SU-DHL-6 (cell line): Measurements from ENCODE around the gene STEAP3.

Source experiments
- H2AFZ ChIP-seq: fragments of 200-600 bp; sonication (generic); 2 replicates; pipeline ENCODE4 v1.6.1; 2014; ENCODE audit warnings: low read depth, mild to moderate bottlenecking, moderate library complexity, mixed read lengths, antibody characterized with exemption, low read length; ENCODE audit not compliant: severe bottlenecking
- H3F3A ChIP-seq: fragments of 200-600 bp; shearing (Covaris generic); 2 replicates; pipeline ENCODE4 v1.6.0; 2016; ENCODE audit warnings: antibody characterized with exemption, mild to moderate bottlenecking; ENCODE audit not compliant: insufficient read depth
- H3K27ac ChIP-seq: fragments of 200-600 bp; sonication (generic); 2 replicates; pipeline ENCODE4 v1.5.1; 2016; ENCODE audit warnings: low read depth, mild to moderate bottlenecking, low read length, moderate library complexity, mixed read lengths
- H3K27me3 ChIP-seq: fragments of 200-600 bp; sonication (generic), shearing (Covaris generic); 2 replicates; pipeline ENCODE4 v1.6.0; 2014; ENCODE audit warnings: mild to moderate bottlenecking, low read length
- H3K36me3 ChIP-seq: fragments of 200-600 bp; sonication (generic); 2 replicates; pipeline ENCODE4 v1.6.1; 2014; ENCODE audit warnings: mild to moderate bottlenecking, low read length, mixed read lengths
- H3K4me2 ChIP-seq: fragments of 300-600, 200-600 bp; shearing (Covaris generic), sonication (generic); 2 replicates; pipeline ENCODE4 v1.6.0; 2014; ENCODE audit warnings: low read length, low read depth, mild to moderate bottlenecking; ENCODE audit not compliant: poor library complexity, severe bottlenecking
- H3K4me3 ChIP-seq: fragments of 200-600 bp; sonication (generic); 2 replicates; pipeline ENCODE4 v1.5.1; 2014; ENCODE audit warnings: antibody characterized with exemption, low read length, mild to moderate bottlenecking, mixed read lengths; ENCODE audit not compliant: insufficient read depth, poor library complexity, severe bottlenecking
- H3K79me2 ChIP-seq: fragments of 200-600 bp; sonication (generic); 2 replicates; pipeline ENCODE4 v1.6.1; 2014; ENCODE audit warnings: mild to moderate bottlenecking, low read length, moderate library complexity; ENCODE audit not compliant: insufficient read depth
- H3K9ac ChIP-seq: fragments of 200-600 bp; sonication (generic); 2 replicates; pipeline ENCODE4 v1.7.0; 2014; ENCODE audit warnings: mild to moderate bottlenecking, low read length
- H3K9me2 ChIP-seq: fragments of 200-600 bp; sonication (generic); replicated peaks from 2 replicates; pipeline ENCODE4 v1.6.1; 2014; ENCODE audit warnings: low read length; ENCODE audit not compliant: insufficient read depth
- H3K9me3 ChIP-seq: fragments of 200-600 bp; sonication (generic); 2 replicates; pipeline ENCODE4 v1.6.1; 2014; ENCODE audit warnings: low read length, mixed read lengths; ENCODE audit not compliant: insufficient read depth
- H4K20me1 ChIP-seq: fragments of 200-600 bp; sonication (generic); 2 replicates; pipeline ENCODE4 v1.6.1; 2014; ENCODE audit warnings: low read depth, mild to moderate bottlenecking, antibody characterized with exemption, low read length, moderate library complexity, mixed read lengths
- EZH2phosphoT487 ChIP-seq: fragments of 200-600 bp; sonication (generic), shearing (Covaris generic); conservative IDR thresholded peaks from 2 replicates; pipeline ENCODE4 v1.6.1; 2018; ENCODE audit warnings: mild to moderate bottlenecking, antibody characterized with exemption, low read length, moderate library complexity, mixed read lengths
- TF ChIP-seq, protein P1 (sequence below): fragments of 200-600 bp; sonication (generic); IDR thresholded peaks from one replicate; pipeline ENCODE4 v1.5.1; 2017; ENCODE audit warnings: antibody characterized with exemption, mild to moderate bottlenecking, low read length, moderate library complexity; ENCODE audit not compliant: insufficient read depth, poor library complexity, severe bottlenecking

The STEAP3 gene

DNA sequence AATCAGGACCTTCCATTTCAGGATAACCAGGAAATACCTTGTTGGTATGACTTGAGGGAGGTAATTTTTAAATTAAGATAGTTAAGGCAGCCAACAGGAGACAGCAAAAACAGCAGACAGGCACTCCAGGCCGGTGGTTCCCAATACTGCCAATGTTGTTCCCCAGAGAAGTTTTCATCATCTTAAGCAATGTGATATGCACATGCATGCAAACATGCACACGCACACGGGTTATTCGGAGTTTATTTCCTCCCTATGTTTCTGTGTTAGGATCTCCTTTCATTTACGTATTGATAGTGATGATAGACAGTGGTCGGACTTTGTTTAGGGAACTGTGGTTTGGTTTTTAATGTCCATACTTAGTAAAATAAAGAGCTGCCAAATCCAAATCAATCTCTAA is 55.3 kb downstream of the STEAP3 start:
- H3K9me3 ChIP-seq, result no peaks in the 10 kb centered on the region
- no peak overlapping the region for H2AFZ ChIP-seq
- H3K9me2 ChIP-seq, result no peaks in the 10 kb centered on the region
- no peak overlapping the region for H3K4me2 ChIP-seq
- no peaks in the 10 kb centered on the region for H3F3A ChIP-seq
- TF ChIP-seq, protein P1, sequence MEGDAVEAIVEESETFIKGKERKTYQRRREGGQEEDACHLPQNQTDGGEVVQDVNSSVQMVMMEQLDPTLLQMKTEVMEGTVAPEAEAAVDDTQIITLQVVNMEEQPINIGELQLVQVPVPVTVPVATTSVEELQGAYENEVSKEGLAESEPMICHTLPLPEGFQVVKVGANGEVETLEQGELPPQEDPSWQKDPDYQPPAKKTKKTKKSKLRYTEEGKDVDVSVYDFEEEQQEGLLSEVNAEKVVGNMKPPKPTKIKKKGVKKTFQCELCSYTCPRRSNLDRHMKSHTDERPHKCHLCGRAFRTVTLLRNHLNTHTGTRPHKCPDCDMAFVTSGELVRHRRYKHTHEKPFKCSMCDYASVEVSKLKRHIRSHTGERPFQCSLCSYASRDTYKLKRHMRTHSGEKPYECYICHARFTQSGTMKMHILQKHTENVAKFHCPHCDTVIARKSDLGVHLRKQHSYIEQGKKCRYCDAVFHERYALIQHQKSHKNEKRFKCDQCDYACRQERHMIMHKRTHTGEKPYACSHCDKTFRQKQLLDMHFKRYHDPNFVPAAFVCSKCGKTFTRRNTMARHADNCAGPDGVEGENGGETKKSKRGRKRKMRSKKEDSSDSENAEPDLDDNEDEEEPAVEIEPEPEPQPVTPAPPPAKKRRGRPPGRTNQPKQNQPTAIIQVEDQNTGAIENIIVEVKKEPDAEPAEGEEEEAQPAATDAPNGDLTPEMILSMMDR, result no peak
- H3K79me2 ChIP-seq, result no peaks in the 10 kb centered on the region
- H3K27ac ChIP-seq, result no peak overlapping the region
- H4K20me1 ChIP-seq, result no peaks in the 10 kb centered on the region
- no peak overlapping the region for H3K4me3 ChIP-seq
- H3K36me3 ChIP-seq, result no peaks in the 10 kb centered on the region
- no peaks in the 10 kb centered on the region for H3K27me3 ChIP-seq
- no peak overlapping the region for H3K9ac ChIP-seq

DNA sequence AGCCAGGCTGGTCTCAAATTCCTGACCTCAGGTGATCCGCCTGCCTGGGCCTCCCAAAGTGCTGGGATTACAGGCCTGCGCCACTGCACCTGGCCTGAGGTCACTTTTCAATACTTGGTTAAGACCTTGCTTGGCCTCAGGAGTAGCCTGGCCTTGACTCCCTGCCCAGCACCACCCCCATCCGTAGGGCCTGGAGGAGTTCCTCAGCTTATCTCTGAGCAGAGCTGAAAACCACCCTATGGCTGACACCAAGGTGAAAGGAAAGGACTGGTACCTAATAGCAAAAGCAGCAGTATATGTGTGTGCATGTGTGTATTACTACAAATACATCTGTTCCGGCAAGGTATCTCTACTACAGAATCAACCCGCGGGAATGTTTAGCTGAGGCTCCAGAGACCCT is 56.0 kb downstream of the STEAP3 start:
- Histone ChIP-seq H3K4me2 (no peak overlapping the region), H3K79me2 (no peaks in the 10 kb centered on the region), H3K9me2 (no peaks in the 10 kb centered on the region), H3K27ac (no peak overlapping the region), H2AFZ (no peak overlapping the region), H3K9ac (no peak overlapping the region), H3K27me3 (no peaks in the 10 kb centered on the region), H3F3A (no peaks in the 10 kb centered on the region), H3K9me3 (no peaks in the 10 kb centered on the region), H3K36me3 (no peaks in the 10 kb centered on the region), H4K20me1 (no peaks in the 10 kb centered on the region), H3K4me3 (no peak overlapping the region)
- TF ChIP-seq EZH2phosphoT487, result no peak
- TF ChIP-seq, protein P1, result no peak

DNA sequence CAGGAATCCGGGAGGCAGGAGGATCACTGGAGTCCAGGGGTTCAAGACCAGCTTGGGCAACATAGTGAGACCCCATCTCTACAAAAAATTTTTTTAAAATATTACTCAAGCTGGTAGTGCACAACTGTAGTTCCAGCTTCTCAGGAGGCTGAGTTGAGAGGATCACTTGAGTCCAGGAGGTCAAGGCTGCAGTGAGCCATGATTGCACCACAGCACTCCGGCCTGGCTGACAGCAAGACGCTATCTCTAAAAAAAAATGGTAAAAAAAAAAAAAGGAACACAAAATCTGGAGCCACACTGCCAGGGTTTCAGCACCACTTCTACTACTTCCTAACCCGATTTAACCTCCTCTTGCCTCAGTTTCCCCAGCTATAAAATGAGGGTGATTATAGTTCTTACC is 57.0 kb downstream of the STEAP3 start:
- Histone ChIP-seq H3K36me3 (no peaks in the 10 kb centered on the region), H3K79me2 (no peaks in the 10 kb centered on the region), H3K4me3 (no peak overlapping the region), H4K20me1 (no peaks in the 10 kb centered on the region), H3K4me2 (no peak overlapping the region), H2AFZ (no peak overlapping the region), H3K9me2 (no peaks in the 10 kb centered on the region), H3K27me3 (no peaks in the 10 kb centered on the region), H3K9me3 (no peaks in the 10 kb centered on the region), H3K27ac (no peak overlapping the region), H3F3A (no peaks in the 10 kb centered on the region), H3K9ac (no peak overlapping the region)
- no peak for TF ChIP-seq EZH2phosphoT487

DNA sequence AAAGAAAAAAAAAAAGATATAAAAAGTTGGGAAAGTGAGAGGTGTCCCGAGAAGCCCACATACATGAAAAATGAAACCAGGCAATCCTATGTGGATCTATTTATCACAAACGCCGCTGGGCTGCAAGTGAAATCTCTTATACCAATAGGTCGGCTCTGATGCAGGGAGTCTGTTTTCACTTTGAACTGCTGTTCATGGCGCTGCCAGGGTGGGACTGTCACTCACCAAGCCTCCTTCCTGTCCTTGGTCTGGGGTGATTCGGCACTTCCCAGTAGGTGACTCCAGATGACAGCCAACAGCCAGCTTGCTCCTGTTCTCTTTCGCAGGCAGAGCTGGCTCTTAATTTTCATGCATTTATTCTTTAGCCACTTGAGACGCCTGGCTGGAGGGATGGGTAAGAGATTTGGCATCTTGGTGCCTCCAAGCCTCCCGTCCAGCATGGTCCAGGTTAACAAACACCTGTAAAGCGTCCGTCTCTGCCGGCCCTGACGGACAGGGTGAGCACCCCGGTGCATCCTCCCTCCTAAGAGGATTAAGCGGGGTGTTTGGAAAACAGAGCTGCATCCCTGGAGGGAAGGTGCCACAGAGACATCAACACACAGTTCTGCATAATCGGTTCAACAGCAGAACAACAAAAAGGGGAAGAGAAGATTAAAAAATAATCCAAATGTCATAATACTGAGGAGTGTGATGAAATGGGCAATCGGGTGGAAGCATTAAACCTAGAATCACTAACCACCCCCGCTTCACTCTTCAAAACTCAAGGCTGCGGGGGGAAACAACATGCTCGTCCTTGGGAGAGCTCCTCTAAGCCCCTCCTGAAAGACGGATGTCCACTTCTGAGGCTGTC is 58.7 kb downstream of the STEAP3 start:
- H3K27me3 ChIP-seq, result no peaks in the 10 kb centered on the region
- TF ChIP-seq, protein P1, result no peak
- TF ChIP-seq EZH2phosphoT487, result no peak
- H3K9me2 ChIP-seq, result no peaks in the 10 kb centered on the region
- no peaks in the 10 kb centered on the region for H3K36me3 ChIP-seq
- no peaks in the 10 kb centered on the region for H4K20me1 ChIP-seq
- no peaks in the 10 kb centered on the region for H3K79me2 ChIP-seq
- no peak overlapping the region for H3K27ac ChIP-seq
- no peaks in the 10 kb centered on the region for H3K9me3 ChIP-seq
- H3K4me3 ChIP-seq, result no peak overlapping the region
- no peak overlapping the region for H3K9ac ChIP-seq
- H3K4me2 ChIP-seq, result no peak overlapping the region
- no peaks in the 10 kb centered on the region for H3F3A ChIP-seq
- no peak overlapping the region for H2AFZ ChIP-seq
